HepG2 (cell line): ENCODE results near the gene ACAP1. TPM values are rescaled to one million over a fixed set of nuclear protein-coding genes. Genes with fewer than 3 reads are reported as not detected.

Source experiments
- ATAC-seq: fragments of 200-7000 bp; cut with Tn5 transposase; 3 replicates; pipeline ENCODE4 v1.9.1; 2020; ENCODE audit warnings: mild to moderate bottlenecking, moderate library complexity
- BruUV-seq: library from RNA; stranded (reverse); fragments of 400-500 nt; replicated peaks from 2 replicates; lab custom pipeline; 2021; lab: Mats Ljungman, UMichigan
- CTCF ChIA-PET: fragments of 300-600 bp; formaldehyde crosslinking; extraction: SDS; loops from one replicate; lab custom pipeline; 2021; ENCODE audit warnings: low total read pairs, inconsistent platforms, low intra/inter-chr PET ratio; lab: Yijun Ruan, JAX
- POLR2A ChIA-PET: fragments of 350-600 bp; sonication (Branson Sonifier 250); formaldehyde crosslinking; loops from one replicate; lab custom pipeline; 2020; ENCODE audit warnings: antibody characterized with exemption, inconsistent platforms; lab: Yijun Ruan, JAX
- DNase-seq: peaks from one replicate; pipeline ENCODE4 v3.0.0-alpha.2; 2015; ENCODE audit warnings: low spot score
- FAIRE-seq: peaks from 3 replicates; lab custom pipeline; 2011; peaks lifted over from hg19 to GRCh38; lab: Jason Lieb, UNC
- H2AFZ ChIP-seq: one replicate; pipeline ENCODE4 v1.6.1; 2011; ENCODE audit warnings: low read length, inconsistent platforms
- H3K27ac ChIP-seq: fragments of 300-600 bp; 3 replicates; pipeline ENCODE4 v1.8.0; 2011; ENCODE audit warnings: mixed run types, mild to moderate bottlenecking, mixed read lengths, low read length, inconsistent platforms; ENCODE audit not compliant: insufficient read depth; ENCODE audit errors: extremely low read length
- H3K27me3 ChIP-seq, 2 experiments: fragments of 200-600 bp in 1 of 2; 2 replicates in 1 of 2; 3 replicates in 1 of 2; pipeline versions ENCODE4 v1.6.0 to v1.8.0; 2011; ENCODE audit warnings: low read length in 2 of 2, mild to moderate bottlenecking in 2 of 2, moderate library complexity in 2 of 2, inconsistent platforms in 1 of 2; ENCODE audit not compliant: insufficient read depth in 2 of 2, control insufficient read depth in 1 of 2
- H3K36me3 ChIP-seq, 2 experiments: fragments of 200-600 bp in 1 of 2; replicated peaks in 1 of 2; 2 replicates in 1 of 2; 3 replicates in 1 of 2; pipeline versions ENCODE4 v1.5.1 to v1.8.0; 2011; ENCODE audit warnings: low read length in 2 of 2, inconsistent platforms in 1 of 2; ENCODE audit not compliant: insufficient read depth in 2 of 2, control insufficient read depth in 1 of 2
- H3K4me1 ChIP-seq: 2 replicates; pipeline ENCODE4 v1.5.1; 2012; ENCODE audit warnings: low read length, inconsistent platforms; ENCODE audit not compliant: insufficient read depth
- H3K4me2 ChIP-seq: 2 replicates; pipeline ENCODE4 v1.6.0; 2011; ENCODE audit warnings: low read depth, low read length, inconsistent platforms
- H3K4me3 ChIP-seq, 3 experiments: fragments of 200-600 bp in 1 of 3; sonication (generic), shearing (Covaris generic) in 1 of 3; replicated peaks in 1 of 3; 2 replicates each; pipeline ENCODE4 v1.5.1; 2011 to 2016; ENCODE audit warnings: low read length in 3 of 3, inconsistent platforms in 2 of 3, low read depth in 2 of 3, mild to moderate bottlenecking in 2 of 3, control low read depth in 1 of 3, mixed read lengths in 1 of 3; ENCODE audit not compliant: insufficient read depth in 1 of 3
- H3K79me2 ChIP-seq: one replicate; pipeline ENCODE4 v1.6.1; 2011; ENCODE audit warnings: low read length, inconsistent platforms; ENCODE audit not compliant: insufficient read depth
- H3K9ac ChIP-seq: 2 replicates; pipeline ENCODE4 v1.6.0; 2011; ENCODE audit warnings: mild to moderate bottlenecking, low read depth, low read length, inconsistent platforms; ENCODE audit not compliant: insufficient read depth
- H3K9me3 ChIP-seq: 2 replicates; pipeline ENCODE4 v1.5.1; 2012; ENCODE audit warnings: mild to moderate bottlenecking, low read length
- H4K20me1 ChIP-seq: 2 replicates; pipeline ENCODE4 v1.6.0; 2011; ENCODE audit warnings: inconsistent platforms, mild to moderate bottlenecking, low read length, moderate library complexity; ENCODE audit not compliant: insufficient read depth
- ARID2 ChIP-seq: sonication (generic); formaldehyde crosslinking; IDR thresholded peaks from 2 replicates; pipeline ENCODE4 v1.8.1; 2022; ENCODE audit warnings: mild to moderate bottlenecking, missing genetic modification reagents, borderline replicate concordance
- BHLHE40 ChIP-seq: IDR thresholded peaks from 2 replicates; pipeline ENCODE4 v1.6.1; 2011; ENCODE audit warnings: low read length, improper control_type of control experiment
- E2F1 ChIP-seq: sonication (generic); formaldehyde crosslinking; IDR thresholded peaks from 2 replicates; pipeline ENCODE4 v1.5.0; 2020; ENCODE audit warnings: missing genetic modification reagents
- MEIS1 ChIP-seq: sonication (generic); formaldehyde crosslinking; IDR thresholded peaks from 2 replicates; pipeline ENCODE4 v1.9.0; 2021; ENCODE audit warnings: mild to moderate bottlenecking, missing genetic modification reagents, moderate library complexity, borderline replicate concordance
- NCOA1 ChIP-seq: sonication (generic); formaldehyde crosslinking; IDR thresholded peaks from 2 replicates; pipeline ENCODE4 v1.9.0; 2021; ENCODE audit warnings: missing genetic modification reagents
- NRL ChIP-seq: sonication (generic); formaldehyde crosslinking; IDR thresholded peaks from 2 replicates; pipeline ENCODE4 v1.5.0; 2020; ENCODE audit warnings: missing genetic modification reagents, mild to moderate bottlenecking, moderate library complexity, borderline replicate concordance
- PAWR ChIP-seq: sonication (generic); formaldehyde crosslinking; IDR thresholded peaks from 2 replicates; pipeline ENCODE4 v1.4.0; 2020; ENCODE audit warnings: missing genetic modification reagents, mild to moderate bottlenecking, borderline replicate concordance
- PAXIP1 ChIP-seq: sonication (generic); formaldehyde crosslinking; conservative IDR thresholded peaks from 2 replicates; pipeline ENCODE4 v1.4.0; 2020; ENCODE audit warnings: mild to moderate bottlenecking, missing genetic modification reagents, moderate library complexity
- PHB2 ChIP-seq: fragments of 450-650 bp; IDR thresholded peaks from 2 replicates; pipeline ENCODE4 v1.6.1; 2018; ENCODE audit not compliant: partially characterized antibody
- SMYD3 ChIP-seq: sonication (generic); formaldehyde crosslinking; IDR thresholded peaks from 2 replicates; pipeline ENCODE4 v1.8.1; 2023; ENCODE audit warnings: mild to moderate bottlenecking, missing genetic modification reagents
- TEAD2 ChIP-seq: sonication (generic); formaldehyde crosslinking; IDR thresholded peaks from 2 replicates; pipeline ENCODE4 v1.9.0; 2021; ENCODE audit warnings: missing genetic modification reagents
- ZNF10 ChIP-seq: sonication (generic); formaldehyde crosslinking; IDR thresholded peaks from 2 replicates; pipeline ENCODE4 v1.4.0; 2020; ENCODE audit warnings: mild to moderate bottlenecking, low read depth, missing genetic modification reagents, borderline replicate concordance
- ZNF552 ChIP-seq: sonication (generic); formaldehyde crosslinking; IDR thresholded peaks from 2 replicates; pipeline ENCODE4 v1.9.0; 2022; ENCODE audit warnings: missing genetic modification reagents, mild to moderate bottlenecking, borderline replicate concordance
- ZNF605 ChIP-seq: sonication (generic); formaldehyde crosslinking; IDR thresholded peaks from 2 replicates; pipeline ENCODE4 v1.8.0; 2022; ENCODE audit warnings: mild to moderate bottlenecking, missing genetic modification reagents
- ZNF646 ChIP-seq: sonication (generic); formaldehyde crosslinking; IDR thresholded peaks from 2 replicates; pipeline ENCODE4 v1.9.0; 2021; ENCODE audit warnings: mild to moderate bottlenecking, missing genetic modification reagents
- WGBS: methylation state at CpG from one replicate; pipeline ENCODE4 v1.1.6; 2017; ENCODE audit warnings: low lambda C conversion rate; 5-methylcytosine and 5-hydroxymethylcytosine counted together
- in situ Hi-C: cut with HindIII; loops from 2 replicates; pipeline ENCODE4 v1.10.0; 2017; ENCODE audit warnings: low pct_unique_long_range_greater_than_20kb; ENCODE audit not compliant: extremely low pct_ligation_motif_present
- intact Hi-C: fragments of 100-400 bp; cut with micrococcal nuclease; formaldehyde crosslinking; loops from one replicate; pipeline ENCODE4 v1.10.0; 2022; ENCODE audit not compliant: unreplicated experiment
- polyA plus RNA-seq, 8 experiments: library from polyadenylated mRNA; depleted of rRNA in 3 of 8; stranded (reverse) in 7 of 8; unstranded in 1 of 8; fragments of >200 nt; fragmentation: Illumina TruSeq in 4 of 8; extraction: Trizol in 4 of 8; gene quantifications; 2 replicates each; pipeline versions ENCODE4 v1.2.1 to v1.2.3, GENCODE V29; 2011 to 2016; ENCODE audit warnings: low read depth in 4 of 8, missing spikeins in 1 of 8, mixed read lengths in 1 of 8; ENCODE audit not compliant: insufficient read depth in 1 of 8
- total RNA-seq, 5 experiments: library from RNA; depleted of rRNA; stranded (reverse); fragments of >200 nt; fragmentation: Illumina TruSeq; extraction: Trizol; gene quantifications; 2 replicates each; pipeline ENCODE4 v1.2.3, GENCODE V29; 2016; ENCODE audit warnings: low read depth in 1 of 5

The ACAP1 gene
- total and polyA plus RNA-seq, 2 of the 13 experiments (the other 11 are each of a cell fraction or from before 2014, with no cell fraction given) = 1.3 to 2.5 TPM

- 91% methylated on average over 2 of the region's 2 CpGs for WGBS
- in situ Hi-C loops = no loop called here
- no peak for DNase-seq
- Histone ChIP-seq H3K9ac (no peak overlapping the region), H2AFZ (no peak overlapping the region), H3K36me3 (peaks cover 0 to 2% of the 10 kb centered on the region in 2 experiments; a peak in 2 of 5 replicates), H3K79me2 (no peaks in the 10 kb centered on the region), H3K4me3 (no peak overlapping the region), H3K4me2 (no peak overlapping the region), H3K27ac (no peak overlapping the region), H3K27me3 (no peaks in the 10 kb centered on the region), H3K4me1 (peaks cover 14% of the 10 kb centered on the region), H3K9me3 (no peaks in the 10 kb centered on the region), H4K20me1 (no peaks in the 10 kb centered on the region)
- intact Hi-C loops = no loop called here
- ATAC-seq = no peak
- no peak for FAIRE-seq
- ChIA-PET POLR2A (no interaction called here), CTCF (no interaction called here)
- BruUV-seq = no TSS peak
- TF ChIP-seq ZNF552 (CRISPR knock-in tag) = no peak
- no peak for TF ChIP-seq ARID2 (CRISPR knock-in tag)
- TF ChIP-seq NRL (CRISPR knock-in tag) = no peak
- no peak for TF ChIP-seq ZNF10
- TF ChIP-seq BHLHE40 = no peak
- no peak for TF ChIP-seq NCOA1 (CRISPR knock-in tag)
- TF ChIP-seq ZNF646 (CRISPR knock-in tag) = no peak
- TF ChIP-seq MEIS1 (CRISPR knock-in tag) = no peak
- no peak for TF ChIP-seq E2F1 (CRISPR knock-in tag)
- TF ChIP-seq SMYD3 (CRISPR knock-in tag) = no peak
- TF ChIP-seq PAWR (CRISPR knock-in tag) = no peak
- no peak for TF ChIP-seq PHB2
- no peak for TF ChIP-seq PAXIP1 (CRISPR knock-in tag)
- no peak for TF ChIP-seq TEAD2 (CRISPR knock-in tag)
- no peak for TF ChIP-seq ZNF605
Observed at GRCh38 chr17:7391307-7391706, 55.0 kb downstream of the ACAP1 start.
